Neural cell (in vitro differentiated cells): ENCODE results near the gene APBA2. TPM values are rescaled to one million over a fixed set of nuclear protein-coding genes. Genes with fewer than 3 reads are reported as not detected.

ENCODE experiments used
- H2AFZ ChIP-seq: fragments of 200-600, 300-800 bp; sonication (generic), shearing (Covaris generic); 2 replicates; pipeline ENCODE4 v1.6.0; 2014; ENCODE audit warnings: low read depth, mild to moderate bottlenecking, antibody characterized with exemption, low read length, moderate library complexity
- H3F3A ChIP-seq: fragments of 200-600 bp; shearing (Covaris generic); 2 replicates; pipeline ENCODE4 v1.6.1; 2016; ENCODE audit warnings: mild to moderate bottlenecking, moderate library complexity, mixed read lengths, antibody characterized with exemption, low read length; ENCODE audit not compliant: insufficient read depth, poor library complexity, severe bottlenecking
- H3K27ac ChIP-seq: fragments of 200-600, 300-800 bp; sonication (generic), shearing (Covaris generic); 2 replicates; pipeline ENCODE4 v1.5.1; 2014; ENCODE audit warnings: mild to moderate bottlenecking, low read length, moderate library complexity
- H3K27me3 ChIP-seq: fragments of 300-800, 200-600 bp; sonication (generic), shearing (Covaris generic); 2 replicates; pipeline ENCODE4 v1.6.0; 2014; ENCODE audit warnings: mild to moderate bottlenecking, low read depth, low read length, moderate library complexity; ENCODE audit not compliant: insufficient read depth
- H3K36me3 ChIP-seq: fragments of 300-800, 200-600 bp; sonication (generic), shearing (Covaris generic); 2 replicates; pipeline ENCODE4 v1.5.1; 2014; ENCODE audit warnings: mild to moderate bottlenecking, antibody characterized with exemption, low read length, moderate library complexity; ENCODE audit not compliant: insufficient read depth
- H3K4me2 ChIP-seq: fragments of 300-800, 200-600 bp; sonication (generic), shearing (Covaris generic); 2 replicates; pipeline ENCODE4 v1.6.0; 2014; ENCODE audit warnings: mild to moderate bottlenecking, low read length
- H3K4me3 ChIP-seq: fragments of 300-800, 200-600 bp; sonication (generic), shearing (Covaris generic); 2 replicates; pipeline ENCODE4 v1.5.1; 2014; ENCODE audit warnings: mild to moderate bottlenecking, low read length, moderate library complexity
- H3K79me2 ChIP-seq: fragments of 200-600 bp; shearing (Covaris generic); replicated peaks from 2 replicates; pipeline ENCODE4 v1.6.0; 2014; ENCODE audit warnings: mild to moderate bottlenecking, low read length, moderate library complexity; ENCODE audit not compliant: insufficient read depth
- H3K9ac ChIP-seq: fragments of 300-800, 200-600 bp; sonication (generic), shearing (Covaris generic); 2 replicates; pipeline ENCODE4 v1.6.1; 2016; ENCODE audit warnings: mild to moderate bottlenecking, low read length, mixed read lengths
- H3K9me2 ChIP-seq: fragments of 200-600 bp; shearing (Covaris generic); 2 replicates; pipeline ENCODE4 v1.6.1; 2016; ENCODE audit warnings: mild to moderate bottlenecking, low read length, mixed read lengths; ENCODE audit not compliant: insufficient read depth
- H3K9me3 ChIP-seq: fragments of 200-600, 300-800 bp; sonication (generic), shearing (Covaris generic); 2 replicates; pipeline ENCODE4 v1.6.1; 2016; ENCODE audit warnings: mild to moderate bottlenecking, mixed run types, low read length, moderate library complexity, mixed read lengths
- H4K20me1 ChIP-seq: fragments of 200-600 bp; shearing (Covaris generic); 2 replicates; pipeline ENCODE4 v1.6.1; 2016; ENCODE audit warnings: mild to moderate bottlenecking, mixed run types; ENCODE audit not compliant: insufficient read depth
- CTCF ChIP-seq: fragments of 450-650 bp; IDR thresholded peaks from 2 replicates; pipeline ENCODE4 v1.5.1; 2014; ENCODE audit warnings: antibody characterized with exemption, mild to moderate bottlenecking, moderate library complexity; ENCODE audit not compliant: poor library complexity, severe bottlenecking
- EP300 ChIP-seq: fragments of 450-650 bp; conservative IDR thresholded peaks from 2 replicates; pipeline ENCODE4 v1.6.1; 2014; ENCODE audit warnings: antibody characterized with exemption, mild to moderate bottlenecking, moderate library complexity; ENCODE audit not compliant: poor library complexity, severe bottlenecking
- EZH2 ChIP-seq: fragments of 200-600, 300-800 bp; shearing (Covaris generic), sonication (generic); IDR thresholded peaks from 2 replicates; pipeline ENCODE4 v1.6.1; 2014; ENCODE audit warnings: antibody characterized with exemption, low read length, borderline replicate concordance, mild to moderate bottlenecking; ENCODE audit not compliant: insufficient read depth, poor library complexity, severe bottlenecking
- MXI1 ChIP-seq: fragments of 450-650 bp; conservative IDR thresholded peaks from 2 replicates; pipeline ENCODE4 v1.6.1; 2014; ENCODE audit warnings: antibody characterized with exemption, mild to moderate bottlenecking; ENCODE audit not compliant: poor library complexity, severe bottlenecking
- POLR2AphosphoS5 ChIP-seq: IDR thresholded peaks from 2 replicates; pipeline ENCODE4 v1.6.1; 2012
- RAD21 ChIP-seq: fragments of 450-650 bp; conservative IDR thresholded peaks from 2 replicates; pipeline ENCODE4 v1.6.1; 2014; ENCODE audit warnings: antibody characterized with exemption, mild to moderate bottlenecking, moderate library complexity
- REST ChIP-seq: IDR thresholded peaks from 2 replicates; pipeline ENCODE4 v1.6.1; 2012; ENCODE audit warnings: borderline replicate concordance
- SMC3 ChIP-seq: fragments of 450-650 bp; conservative IDR thresholded peaks from 2 replicates; pipeline ENCODE4 v1.6.1; 2014; ENCODE audit warnings: antibody characterized with exemption, mild to moderate bottlenecking, moderate library complexity; ENCODE audit not compliant: poor library complexity
- TAF1 ChIP-seq: IDR thresholded peaks from 2 replicates; pipeline ENCODE4 v1.6.1; 2012; ENCODE audit warnings: low read depth
- polyA plus RNA-seq: library from polyadenylated mRNA; depleted of rRNA; stranded (reverse); fragments of >200 nt; gene quantifications from 2 replicates; pipeline ENCODE4 v1.2.3, GENCODE V29; 2014

APBA2 gene
- polyA plus RNA-seq, 1 donor from 2014 or later, result 134 TPM

GRCh38 chr15:28881170-28881569, 4.6 kb upstream of the APBA2 start:
- Histone ChIP-seq H3K36me3 (no peaks in the 10 kb centered on the region), H2AFZ (no peak overlapping the region), H3K79me2 (peaks cover 9% of the 10 kb centered on the region), H3K27me3 (no peaks in the 10 kb centered on the region), H3K4me3 (no peak overlapping the region), H3K9ac (no peak overlapping the region), H3K9me2 (no peaks in the 10 kb centered on the region), H3K27ac (no peak overlapping the region), H3K4me2 (no peak overlapping the region), H4K20me1 (no peaks in the 10 kb centered on the region), H3K9me3 (no peaks in the 10 kb centered on the region), H3F3A (no peaks in the 10 kb centered on the region)
- TF ChIP-seq EP300 (no peak), TAF1 (no peak), MXI1 (no peak), RAD21 (no peak), REST (no peak), CTCF (no peak), SMC3 (no peak), EZH2 (no peak), POLR2AphosphoS5 (no peak)

- Histone ChIP-seq H3F3A (no peaks in the 10 kb centered on the region), H3K4me2 (no peak overlapping the region), H4K20me1 (no peaks in the 10 kb centered on the region), H3K9ac (no peak overlapping the region), H3K9me3 (no peaks in the 10 kb centered on the region), H3K4me3 (no peak overlapping the region), H3K27ac (no peak overlapping the region), H2AFZ (no peak overlapping the region), H3K36me3 (no peaks in the 10 kb centered on the region), H3K27me3 (no peaks in the 10 kb centered on the region), H3K9me2 (no peaks in the 10 kb centered on the region), H3K79me2 (peaks cover 11% of the 10 kb centered on the region)
- no peak for TF ChIP-seq EP300
- no peak for TF ChIP-seq MXI1
- TF ChIP-seq RAD21, result no peak
- TF ChIP-seq EZH2, result no peak
- TF ChIP-seq TAF1, result no peak
- no peak for TF ChIP-seq SMC3
- no peak for TF ChIP-seq REST
- TF ChIP-seq CTCF, result no peak
These were observed 4.2 kb upstream of the APBA2 start for GRCh38 chr15:28881600-28881999.
